Measurements from ENCODE around the gene BDKRB1. TPM values are rescaled to one million over a fixed set of nuclear protein-coding genes. Genes with fewer than 3 reads are reported as not detected.

BDKRB1 gene
- total RNA-seq, 2 experiments from 2014 or later = not detected

DNA sequence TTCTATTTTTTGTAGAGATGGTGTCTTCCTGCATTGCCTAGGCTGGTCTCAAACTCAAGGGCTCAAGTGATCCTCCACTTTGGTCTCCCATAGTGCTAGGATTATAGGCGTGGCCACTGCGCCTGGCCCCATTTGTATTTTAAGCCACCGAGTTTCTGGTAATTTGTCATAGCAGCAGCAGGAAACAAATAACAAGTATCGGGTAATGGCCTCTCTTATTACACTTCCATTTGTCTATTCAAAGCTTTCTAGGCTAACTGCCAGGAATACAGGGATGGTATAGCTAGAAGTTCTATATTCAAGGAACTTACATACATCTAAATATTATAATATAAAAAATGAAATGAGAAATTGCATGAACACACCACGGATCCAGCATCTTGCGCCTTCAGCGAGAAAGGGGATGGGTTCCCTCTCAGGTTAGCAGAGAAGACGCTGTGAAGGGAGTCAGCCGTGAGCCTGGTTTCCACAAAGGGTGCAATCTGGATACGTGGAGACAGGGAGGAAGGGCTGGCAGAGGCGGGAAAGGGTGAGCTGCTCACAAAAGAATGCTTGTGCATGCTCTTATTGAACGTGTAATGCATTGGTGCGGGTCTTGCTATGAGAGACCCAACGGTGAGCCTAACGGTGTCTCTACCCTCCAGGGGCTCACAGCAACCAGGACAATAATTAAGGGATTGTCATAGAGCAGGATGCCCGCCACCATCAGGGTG, 9.5 kb downstream of the BDKRB1 start:
- Mint-ChIP-seq H3K4me3 (no peak overlapping the region), H3K27ac (no peak overlapping the region), H3K36me3 (ENCODE audit: low read depth) (no peaks in the 10 kb centered on the region), H3K4me1 (ENCODE audit: low read depth) (no peaks in the 10 kb centered on the region), H3K27me3 (ENCODE audit: low read depth) (peaks cover 10% of the 10 kb centered on the region), H3K9me3 (ENCODE audit: insufficient read depth) (no peaks in the 10 kb centered on the region)
- ATAC-seq (no peak), DNase-seq (no peak)
- ChIA-PET CTCF (interaction anchor here (1.1 kb wide), 1 partner anchor 10 kb away, joined by 3 read pairs; no protein-coding TSS in a partner anchor), POLR2A (no interaction called here)

GRCh38 chr14:96267336-96267735, 11.3 kb downstream of the BDKRB1 start:
- no peaks in the 10 kb centered on the region for H3K4me1 Mint-ChIP-seq (ENCODE audit: low read depth)
- peaks cover 2% of the 10 kb centered on the region for H3K27me3 Mint-ChIP-seq (ENCODE audit: low read depth)

GRCh38 chr14:96267916-96268315, 11.9 kb downstream of the BDKRB1 start:
- no peaks in the 10 kb centered on the region for H3K9me3 Mint-ChIP-seq (ENCODE audit: insufficient read depth)
- DNase-seq (no peak), ATAC-seq (no peak)
- no peaks in the 10 kb centered on the region for H3K36me3 Mint-ChIP-seq (ENCODE audit: low read depth)
- POLR2A ChIA-PET = no interaction called here
- CTCF ChIA-PET = no interaction called here
- no peak overlapping the region for H3K27ac Mint-ChIP-seq
- H3K27me3 Mint-ChIP-seq (ENCODE audit: low read depth) = peaks cover 2% of the 10 kb centered on the region
- no peak overlapping the region for H3K4me3 Mint-ChIP-seq
- no peaks in the 10 kb centered on the region for H3K4me1 Mint-ChIP-seq (ENCODE audit: low read depth)

More at GRCh38 chr14:96267336-96267735, 11.3 kb downstream of the BDKRB1 start:
- no peak for DNase-seq
- POLR2A ChIA-PET = no interaction called here
- no peak for ATAC-seq
- CTCF ChIA-PET = no interaction called here
- Mint-ChIP-seq H3K9me3 (ENCODE audit: insufficient read depth) (no peaks in the 10 kb centered on the region), H3K4me3 (no peak overlapping the region), H3K27ac (no peak overlapping the region), H3K36me3 (ENCODE audit: low read depth) (no peaks in the 10 kb centered on the region)

DNA sequence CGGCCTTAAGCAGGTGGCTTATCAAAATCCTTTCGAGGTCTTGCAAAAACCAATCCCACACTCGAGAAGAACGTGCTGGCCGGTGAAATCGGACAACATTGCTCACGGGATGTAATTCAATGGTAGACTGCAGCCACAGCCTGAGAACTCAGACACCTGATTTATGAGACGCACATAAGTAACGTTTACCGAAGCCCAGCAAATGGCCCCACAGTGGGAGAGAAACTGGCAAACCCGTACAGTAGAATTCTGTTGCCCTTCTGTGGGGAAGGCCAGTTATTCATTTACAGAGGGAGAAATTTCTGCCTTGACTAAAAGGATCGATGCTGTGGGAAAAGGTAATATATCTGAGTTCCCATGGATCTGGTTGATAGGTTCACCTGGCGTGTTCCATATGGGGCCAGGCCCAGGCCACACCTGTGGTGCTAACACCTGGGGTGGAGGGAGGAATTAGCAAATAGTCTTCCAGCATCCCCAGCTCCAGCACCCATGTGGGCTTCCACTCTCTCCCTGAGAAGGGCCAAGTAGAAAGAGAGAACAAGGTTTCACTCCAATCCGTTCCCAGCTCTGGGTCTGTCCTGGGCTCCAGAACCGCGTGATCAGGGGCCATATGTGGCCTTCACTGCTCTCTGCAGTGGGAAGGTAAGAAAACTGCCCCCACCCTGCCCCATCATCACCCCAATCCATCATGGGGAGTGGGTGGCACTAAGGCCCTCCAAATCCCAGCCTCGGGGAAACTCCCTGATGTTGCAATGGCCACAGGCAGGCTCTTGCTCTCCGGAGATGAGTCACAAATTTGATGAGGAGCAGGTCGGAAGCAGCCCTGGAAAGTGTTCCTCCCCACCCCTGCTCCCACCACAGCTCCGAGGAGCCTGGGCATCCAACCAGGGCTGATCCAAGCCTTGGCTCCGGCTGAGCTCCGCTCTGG, 12.7 kb downstream of the BDKRB1 start:
- H3K36me3 Mint-ChIP-seq (ENCODE audit: low read depth) = no peaks in the 10 kb centered on the region
- H3K27me3 Mint-ChIP-seq (ENCODE audit: low read depth) = peaks cover 2% of the 10 kb centered on the region
- no peaks in the 10 kb centered on the region for H3K9me3 Mint-ChIP-seq (ENCODE audit: insufficient read depth)
- POLR2A ChIA-PET = no interaction called here
- CTCF ChIA-PET = no interaction called here
- H3K4me3 Mint-ChIP-seq = no peak overlapping the region
- DNase-seq (no peak), ATAC-seq (no peak)
- no peaks in the 10 kb centered on the region for H3K4me1 Mint-ChIP-seq (ENCODE audit: low read depth)
- no peak overlapping the region for H3K27ac Mint-ChIP-seq

DNA sequence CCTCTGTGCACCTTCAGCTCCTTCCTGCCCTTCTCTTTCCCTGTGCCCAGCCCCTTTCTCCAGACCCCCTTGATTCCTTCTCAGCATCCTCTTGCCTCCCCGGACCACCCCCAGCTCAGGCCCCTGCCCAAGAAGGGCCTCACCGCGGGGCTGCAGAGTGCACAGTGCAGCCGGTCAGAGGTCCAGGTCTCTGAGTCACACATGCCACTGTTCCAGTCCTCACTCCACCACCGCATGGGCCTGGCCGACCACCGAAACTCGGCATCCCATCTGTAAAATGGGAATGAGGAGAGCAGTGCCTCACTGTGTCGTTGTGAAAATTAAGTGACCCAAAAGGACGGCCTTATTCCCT, 13.3 kb downstream of the BDKRB1 start:
- CTCF ChIA-PET = no interaction called here

GRCh38 chr14:96270565-96271420, 14.8 kb downstream of the BDKRB1 start:
- CTCF ChIA-PET = interaction anchor here (1.0 kb wide), 1 partner anchor 169 kb away, joined by 3 read pairs; no protein-coding TSS in a partner anchor
- DNase-seq (no peak), ATAC-seq (no peak)
- H3K27me3 Mint-ChIP-seq (ENCODE audit: low read depth) = peaks cover 2% of the 10 kb centered on the region
- no peaks in the 10 kb centered on the region for H3K9me3 Mint-ChIP-seq (ENCODE audit: insufficient read depth)
- no peak overlapping the region for H3K4me3 Mint-ChIP-seq
- H3K36me3 Mint-ChIP-seq (ENCODE audit: low read depth) = no peaks in the 10 kb centered on the region
- H3K27ac Mint-ChIP-seq = no peak overlapping the region
- POLR2A ChIA-PET = no interaction called here
- no peaks in the 10 kb centered on the region for H3K4me1 Mint-ChIP-seq (ENCODE audit: low read depth)

More for the DNA sequence above, 13.3 kb downstream of the BDKRB1 start:
- Mint-ChIP-seq H3K36me3 (ENCODE audit: low read depth) (no peaks in the 10 kb centered on the region), H3K4me3 (no peak overlapping the region), H3K4me1 (ENCODE audit: low read depth) (no peaks in the 10 kb centered on the region), H3K9me3 (ENCODE audit: insufficient read depth) (no peaks in the 10 kb centered on the region), H3K27ac (no peak overlapping the region), H3K27me3 (ENCODE audit: low read depth) (peaks cover 2% of the 10 kb centered on the region)
- no peak for DNase-seq
- no peak for ATAC-seq
- POLR2A ChIA-PET = no interaction called here

DNA sequence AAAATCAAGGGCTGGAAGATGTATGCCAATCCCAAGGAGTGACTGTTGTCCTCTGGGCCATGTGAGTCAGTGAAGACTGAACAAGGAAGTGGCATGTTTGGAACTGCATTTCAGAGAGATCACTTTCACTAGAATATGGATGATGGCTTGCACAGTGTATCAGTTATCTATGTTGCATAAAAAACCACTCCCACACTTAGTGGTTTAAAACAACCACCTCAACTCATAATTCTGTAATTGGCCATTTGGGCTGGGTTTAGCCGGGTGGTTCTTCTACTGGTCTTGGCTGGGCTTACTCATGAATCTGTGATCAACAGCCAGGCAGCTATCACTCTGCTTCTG, 15.4 kb downstream of the BDKRB1 start:
- ChIA-PET POLR2A (no interaction called here), CTCF (interaction anchor here (1.0 kb wide), 1 partner anchor 170 kb away, joined by 3 read pairs; no protein-coding TSS in a partner anchor)
- Mint-ChIP-seq H3K9me3 (ENCODE audit: insufficient read depth) (no peaks in the 10 kb centered on the region), H3K36me3 (ENCODE audit: low read depth) (no peaks in the 10 kb centered on the region), H3K4me1 (ENCODE audit: low read depth) (no peaks in the 10 kb centered on the region), H3K4me3 (no peak overlapping the region), H3K27ac (no peak overlapping the region), H3K27me3 (ENCODE audit: low read depth) (peaks cover under 1% of the 10 kb centered on the region)
- DNase-seq (no peak), ATAC-seq (no peak)

DNA sequence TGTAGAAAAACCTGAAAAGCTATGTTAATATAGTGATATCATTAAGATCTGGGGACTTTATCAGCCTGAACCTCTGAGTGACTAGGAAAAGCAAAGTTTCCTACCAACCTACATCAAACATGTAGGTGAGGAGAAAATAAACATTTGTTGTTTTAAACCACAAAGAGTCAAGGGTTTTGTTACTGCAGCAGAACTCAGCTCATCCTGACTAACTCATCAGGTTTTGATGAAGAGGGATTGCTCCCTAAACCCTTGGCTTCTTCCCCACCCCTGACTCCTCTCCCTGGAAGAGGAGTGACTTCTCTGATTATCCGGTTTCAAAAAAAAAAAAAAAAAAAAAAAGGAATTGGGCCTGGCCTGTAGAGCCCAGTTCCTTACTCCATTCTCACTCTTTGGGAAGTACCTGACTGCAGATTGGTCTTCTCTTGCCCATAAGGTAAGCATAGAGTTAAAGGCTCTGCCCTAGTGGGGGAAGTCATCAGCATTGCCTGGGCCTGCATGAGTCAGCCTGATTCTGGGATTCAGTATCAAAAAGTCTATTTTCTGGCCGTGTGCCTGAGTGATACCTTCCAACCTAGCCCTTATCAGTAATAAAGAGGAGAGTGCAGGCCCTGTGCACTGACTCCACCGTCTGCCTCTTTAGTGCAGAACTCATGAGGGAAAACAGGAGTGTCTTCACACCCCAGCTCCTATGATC, 16.9 kb downstream of the BDKRB1 start:
- Mint-ChIP-seq H3K36me3 (ENCODE audit: low read depth) (peaks cover 2% of the 10 kb centered on the region), H3K4me3 (no peak overlapping the region), H3K27ac (no peak overlapping the region), H3K9me3 (ENCODE audit: insufficient read depth) (no peaks in the 10 kb centered on the region), H3K27me3 (ENCODE audit: low read depth) (no peaks in the 10 kb centered on the region), H3K4me1 (ENCODE audit: low read depth) (no peaks in the 10 kb centered on the region)
- ChIA-PET POLR2A (interaction anchor here (0.6 kb wide), 1 partner anchor 59 kb away, joined by 3 read pairs; no protein-coding TSS in a partner anchor), CTCF (interaction anchor here (1.2 to 4.7 kb wide), 3 partner anchors 10 to 172 kb away, joined by 3 to 32 read pairs (median 3); no protein-coding TSS in a partner anchor)
- DNase-seq = no peak
- ATAC-seq = no peak

GRCh38 chr14:96273629-96274028, 17.6 kb downstream of the BDKRB1 start:
- ATAC-seq (no peak), DNase-seq (no peak)
- Mint-ChIP-seq H3K9me3 (ENCODE audit: insufficient read depth) (no peaks in the 10 kb centered on the region), H3K4me1 (ENCODE audit: low read depth) (no peaks in the 10 kb centered on the region), H3K4me3 (no peak overlapping the region), H3K27me3 (ENCODE audit: low read depth) (no peaks in the 10 kb centered on the region), H3K27ac (no peak overlapping the region), H3K36me3 (ENCODE audit: low read depth) (peaks cover 2% of the 10 kb centered on the region)
- CTCF ChIA-PET = interaction anchor here (1.2 to 4.7 kb wide), 4 partner anchors 11 to 175 kb away, joined by 3 to 32 read pairs (median 8); no protein-coding TSS in a partner anchor
- POLR2A ChIA-PET = no interaction called here

DNA sequence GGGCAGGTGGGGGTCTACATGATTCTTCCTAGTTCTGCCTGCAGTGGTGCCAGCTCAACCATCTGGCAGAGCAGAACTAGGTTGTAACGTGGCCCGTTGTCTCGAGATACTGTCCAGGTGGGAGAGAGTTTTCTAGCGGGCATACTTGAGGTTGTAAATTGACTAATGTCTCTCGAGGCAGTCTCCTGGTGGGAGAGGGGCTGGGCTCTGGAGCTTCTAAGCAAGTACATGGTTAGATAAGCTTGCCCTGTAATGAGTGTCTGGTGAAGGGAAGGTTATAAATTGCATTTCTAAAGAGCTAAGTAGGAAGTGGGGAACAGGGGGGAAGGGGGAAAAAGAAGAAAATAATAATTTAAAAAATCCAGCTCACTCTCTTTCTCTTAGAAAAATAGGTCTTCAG, 18.1 kb downstream of the BDKRB1 start:
- DNase-seq = no peak

DNA sequence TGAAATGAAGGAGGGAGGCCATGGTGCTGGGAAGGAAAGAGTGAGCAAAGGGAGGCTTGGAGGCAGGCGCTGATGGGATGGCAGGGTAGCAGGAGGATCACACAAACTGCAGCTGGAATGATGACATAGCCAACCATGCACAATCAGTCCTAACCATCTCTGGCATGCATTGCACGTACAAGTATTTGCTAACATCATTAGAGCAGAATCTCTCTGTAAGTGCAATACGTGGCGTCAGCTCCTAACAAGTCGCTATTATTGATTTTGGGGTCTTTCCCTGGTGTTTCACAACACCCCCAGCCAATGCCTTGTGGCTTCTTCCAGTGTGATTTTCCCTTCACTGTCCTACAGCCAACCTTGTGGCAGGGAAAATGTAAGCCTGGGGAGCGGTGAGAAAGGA, 18.5 kb downstream of the BDKRB1 start:
- ChIA-PET CTCF (interaction anchor here (1.6 to 4.7 kb wide), 4 partner anchors 15 to 176 kb away, joined by 3 to 32 read pairs (median 10); no protein-coding TSS in a partner anchor), POLR2A (no interaction called here)
- DNase-seq (no peak), ATAC-seq (no peak)
- no peaks in the 10 kb centered on the region for H3K4me1 Mint-ChIP-seq (ENCODE audit: low read depth)
- no peak overlapping the region for H3K27ac Mint-ChIP-seq
- H3K27me3 Mint-ChIP-seq (ENCODE audit: low read depth) = no peaks in the 10 kb centered on the region
- peaks cover 2% of the 10 kb centered on the region for H3K36me3 Mint-ChIP-seq (ENCODE audit: low read depth)
- no peak overlapping the region for H3K4me3 Mint-ChIP-seq
- H3K9me3 Mint-ChIP-seq (ENCODE audit: insufficient read depth) = no peaks in the 10 kb centered on the region

More for the DNA sequence above, 18.1 kb downstream of the BDKRB1 start:
- peaks cover 2% of the 10 kb centered on the region for H3K36me3 Mint-ChIP-seq (ENCODE audit: low read depth)
- no peak overlapping the region for H3K4me3 Mint-ChIP-seq
- no peak for ATAC-seq
- H3K27ac Mint-ChIP-seq = no peak overlapping the region
- no peaks in the 10 kb centered on the region for H3K9me3 Mint-ChIP-seq (ENCODE audit: insufficient read depth)
- CTCF ChIA-PET = interaction anchor here (1.2 to 4.7 kb wide), 5 partner anchors 11 to 176 kb away, joined by 3 to 32 read pairs (median 6); no protein-coding TSS in a partner anchor
- POLR2A ChIA-PET = no interaction called here
- no peaks in the 10 kb centered on the region for H3K27me3 Mint-ChIP-seq (ENCODE audit: low read depth)
- no peaks in the 10 kb centered on the region for H3K4me1 Mint-ChIP-seq (ENCODE audit: low read depth)

All from activated CD8-positive, alpha-beta T cell treated with anti-CD3 and anti-CD28 coated beads, Interleukin-2, amount 10 ng/mL, durations not matched to agents 7 days and 5 days (primary cell).